Thoracic aorta (tissue), 2 donors: ENCODE results near the gene CHRNB4. TPM values are rescaled to one million over a fixed set of nuclear protein-coding genes. Genes with fewer than 3 reads are reported as not detected.

Source experiments
- ATAC-seq: fragments of 150-250 bp; one replicate; pipeline ENCODE4 v1.8.0; 2017; ENCODE audit warnings: low read depth; ENCODE audit not compliant: insufficient number of reproducible peaks, low FRiP score
- DNase-seq: peaks from one replicate; pipeline ENCODE4 v3.0.0-alpha.2; 2020; ENCODE audit warnings: low spot score
- H3K27ac ChIP-seq, 2 donors: fragments of 200-600 bp; sonication (generic); 1 replicate in 1 of 2; 2 replicates in 1 of 2; pipeline ENCODE4 v1.5.1; 2016; ENCODE audit warnings: mild to moderate bottlenecking in 2 of 2, moderate library complexity in 2 of 2
- H3K27me3 ChIP-seq: fragments of 200-600 bp; sonication (generic); replicated peaks from 2 replicates; pipeline ENCODE4 v1.6.0; 2016; ENCODE audit warnings: mild to moderate bottlenecking; ENCODE audit not compliant: insufficient read depth
- H3K36me3 ChIP-seq: fragments of 200-600 bp; sonication (generic); one replicate; pipeline ENCODE4 v1.5.1; 2016
- H3K4me1 ChIP-seq, 2 donors: fragments of 200-600 bp; sonication (generic); 1 replicate in 1 of 2; 2 replicates in 1 of 2; pipeline versions ENCODE4 v1.5.1 to v1.6.0; 2016; ENCODE audit warnings: low read depth in 2 of 2, mild to moderate bottlenecking in 1 of 2; ENCODE audit not compliant: control insufficient read depth in 1 of 2
- H3K4me3 ChIP-seq: fragments of 200-600 bp; sonication (generic); 2 replicates; pipeline ENCODE4 v1.5.1; 2016; ENCODE audit warnings: mild to moderate bottlenecking
- H3K9me3 ChIP-seq: fragments of 200-600 bp; sonication (generic); 2 replicates; pipeline ENCODE4 v1.5.1; 2016
- CTCF ChIP-seq: fragments of 200-600 bp; sonication (generic); IDR thresholded peaks from one replicate; pipeline ENCODE4 v1.5.1; 2019; ENCODE audit warnings: antibody characterized with exemption
- total RNA-seq, 2 donors: library from RNA; depleted of rRNA; stranded (reverse); fragments of >200 nt; gene quantifications; one replicate each; pipeline versions ENCODE4 v1.1.0 to v1.2.3, GENCODE V29; 2016

CHRNB4 gene
- total RNA-seq, 2 donors from 2014 or later = not detected

- DNase-seq (no peak), ATAC-seq (no peak)
- H3K27ac ChIP-seq = no peak overlapping the region
- no peaks in the 10 kb centered on the region for H3K36me3 ChIP-seq
- no peaks in the 10 kb centered on the region for H3K27me3 ChIP-seq
- TF ChIP-seq CTCF = no peak
- H3K9me3 ChIP-seq = no peaks in the 10 kb centered on the region
- peaks cover 9 to 10% of the 10 kb centered on the region in 2 donors for H3K4me1 ChIP-seq
- H3K4me3 ChIP-seq = no peak overlapping the region
These were observed 3.1 kb downstream of the CHRNB4 start for GRCh38 chr15:78637776-78638435.

GRCh38 chr15:78636378-78636859 is 4.6 kb downstream of the CHRNB4 start:
- DNase-seq = no peak
- no peak for ATAC-seq
- H3K36me3 ChIP-seq = no peaks in the 10 kb centered on the region
- H3K27me3 ChIP-seq = no peaks in the 10 kb centered on the region
- TF ChIP-seq CTCF = no peak
- no peaks in the 10 kb centered on the region for H3K9me3 ChIP-seq
- no peak overlapping the region for H3K27ac ChIP-seq
- H3K4me3 ChIP-seq = no peak overlapping the region
- peaks cover 9 to 10% of the 10 kb centered on the region in 2 donors for H3K4me1 ChIP-seq

- H3K36me3 ChIP-seq = no peaks in the 10 kb centered on the region
- H3K27ac ChIP-seq = no peak overlapping the region
- H3K27me3 ChIP-seq = no peaks in the 10 kb centered on the region
- DNase-seq = no peak
- no peak for TF ChIP-seq CTCF
- ATAC-seq = no peak
- peaks cover 0 to 1% of the 10 kb centered on the region in 2 donors for H3K4me1 ChIP-seq
- H3K4me3 ChIP-seq = no peak overlapping the region
- H3K9me3 ChIP-seq = no peaks in the 10 kb centered on the region
These were observed 5.7 kb downstream of the CHRNB4 start for GRCh38 chr15:78635346-78635745.

GRCh38 chr15:78634210-78635145 is 6.5 kb downstream of the CHRNB4 start:
- no peak for TF ChIP-seq CTCF
- H3K9me3 ChIP-seq = no peaks in the 10 kb centered on the region
- no peaks in the 10 kb centered on the region for H3K36me3 ChIP-seq
- no peaks in the 10 kb centered on the region for H3K27me3 ChIP-seq
- DNase-seq (no peak), ATAC-seq (no peak)
- no peak overlapping the region for H3K27ac ChIP-seq
- no peak overlapping the region for H3K4me3 ChIP-seq
- no peaks in the 10 kb centered on the region for H3K4me1 ChIP-seq

- no peak for DNase-seq
- no peak for TF ChIP-seq CTCF
- no peak for ATAC-seq
- H3K36me3 ChIP-seq = no peaks in the 10 kb centered on the region
- no peaks in the 10 kb centered on the region for H3K4me1 ChIP-seq
- no peaks in the 10 kb centered on the region for H3K9me3 ChIP-seq
- no peak overlapping the region for H3K27ac ChIP-seq
- no peak overlapping the region for H3K4me3 ChIP-seq
- no peaks in the 10 kb centered on the region for H3K27me3 ChIP-seq
These were observed 7.7 kb downstream of the CHRNB4 start for GRCh38 chr15:78633348-78633747.
